Ureter (tissue), 1 donor: ENCODE data around the gene SPRYD3. TPM values are rescaled to one million over a fixed set of nuclear protein-coding genes. Genes with fewer than 3 reads are reported as not detected.

Experiments used
- DNase-seq: peaks from one replicate; pipeline ENCODE4 v3.0.0-alpha.2; 2020; ENCODE audit warnings: low spot score
- total RNA-seq: library from RNA; stranded (reverse); gene quantifications from one replicate; pipeline ENCODE4 v1.2.4, GENCODE V29; 2023
- donor health status: DM: yes; HTN: yes; CAD: no.

Gene SPRYD3
- total RNA-seq, 1 donor from 2014 or later, result 66.6 TPM

DNA sequence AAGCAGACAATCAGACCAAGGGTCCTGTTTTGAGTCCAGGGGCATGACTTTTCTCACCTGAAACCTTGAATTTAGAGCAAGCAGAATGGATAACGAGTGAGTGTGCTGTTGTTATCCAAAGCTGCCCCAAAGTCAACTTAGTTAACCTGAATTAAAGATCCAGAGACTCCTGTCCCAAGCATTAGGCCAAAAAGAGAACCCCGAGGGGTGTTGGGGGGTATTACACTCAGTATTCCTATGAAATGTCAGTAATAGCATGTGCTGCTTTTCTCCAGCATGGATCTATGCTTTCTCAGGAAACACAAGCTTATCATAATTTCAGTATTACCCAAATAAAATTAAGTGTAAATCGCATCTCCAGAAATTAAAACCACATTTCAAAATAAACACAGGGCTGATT, 53.9 kb downstream of the SPRYD3 start:
- DNase-seq, result no peak

DNA sequence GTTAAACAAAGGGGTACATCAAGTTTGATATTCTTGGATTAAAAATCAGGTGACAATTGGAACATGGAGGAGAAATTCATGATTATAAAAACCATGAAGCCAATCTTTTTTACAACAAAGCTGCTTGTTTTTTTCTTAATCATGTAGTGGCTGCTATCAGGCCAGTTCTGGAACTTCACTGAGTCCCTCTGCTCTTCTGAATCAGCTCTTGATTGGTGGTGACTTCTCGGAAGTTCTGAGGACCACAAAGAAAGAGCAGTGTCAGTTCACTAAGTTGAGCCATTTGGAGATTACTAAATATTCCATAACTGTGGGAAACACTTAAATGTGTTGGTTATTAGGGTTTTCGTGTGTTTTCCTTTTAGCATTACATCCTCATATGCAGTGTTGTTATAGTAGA, 64.5 kb downstream of the SPRYD3 start:
- no peak for DNase-seq

Other genes with a start within 250 kb of the SPRYD3 start
- gene KRT79, start 245.1 kb downstream of the SPRYD3 start, total RNA-seq, result not detected
- gene KRT78, start 230.4 kb downstream of the SPRYD3 start, total RNA-seq, result not detected
- gene KRT8, start 174.3 kb downstream of the SPRYD3 start, total RNA-seq, result 815 TPM
- gene KRT18, start 130.3 kb downstream of the SPRYD3 start, total RNA-seq, result 607 TPM
- 474 TPM for gene EIF4B, start 72.9 kb downstream of the SPRYD3 start, total RNA-seq
- gene TNS2, start 29.3 kb downstream of the SPRYD3 start, total RNA-seq, result 198 TPM
- gene IGFBP6, start 18.3 kb upstream of the SPRYD3 start, total RNA-seq, result 133 TPM
- gene SOAT2, start 24.1 kb upstream of the SPRYD3 start, total RNA-seq, result 0.18 TPM
- 56.8 TPM for gene ZNF740, start 101.3 kb upstream of the SPRYD3 start, total RNA-seq
- gene CSAD, start 101.5 kb upstream of the SPRYD3 start, total RNA-seq, result 65.7 TPM
- gene ITGB7, start 127.9 kb upstream of the SPRYD3 start, total RNA-seq, result 15.8 TPM
- gene RARG, start 152.8 kb upstream of the SPRYD3 start, total RNA-seq, result 101 TPM
- gene ESPL1, start 188.9 kb upstream of the SPRYD3 start, total RNA-seq, result 2.3 TPM
- gene PFDN5, start 216.2 kb upstream of the SPRYD3 start, total RNA-seq, result 468 TPM
- gene MYG1, start 220.3 kb upstream of the SPRYD3 start, total RNA-seq, result 50.0 TPM
- 44.1 TPM for gene AAAS, start 242.2 kb upstream of the SPRYD3 start, total RNA-seq